ENCODE results near the gene DUSP18.

DNA sequence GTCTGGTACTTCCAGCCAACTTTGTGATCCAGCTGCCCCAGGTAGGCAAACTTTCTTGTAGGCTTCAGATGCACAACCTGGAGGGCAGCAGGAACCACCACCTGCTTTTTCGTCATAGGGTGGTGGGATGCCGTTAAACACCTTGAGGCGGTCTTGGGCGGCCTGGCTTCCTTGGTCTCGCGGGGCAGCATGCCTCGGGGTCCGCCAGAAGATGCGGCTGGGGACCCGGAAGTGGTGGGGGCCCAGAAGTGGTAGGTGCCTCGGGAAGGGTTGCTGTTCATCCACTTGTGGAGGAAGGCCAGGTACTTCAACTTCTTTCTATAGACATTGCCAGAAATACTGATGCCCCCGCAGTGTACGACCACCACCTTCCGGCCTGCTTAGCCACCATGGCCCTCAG is 13.3 kb downstream of the DUSP18 start:
- TF ChIP-seq, protein P1, sequence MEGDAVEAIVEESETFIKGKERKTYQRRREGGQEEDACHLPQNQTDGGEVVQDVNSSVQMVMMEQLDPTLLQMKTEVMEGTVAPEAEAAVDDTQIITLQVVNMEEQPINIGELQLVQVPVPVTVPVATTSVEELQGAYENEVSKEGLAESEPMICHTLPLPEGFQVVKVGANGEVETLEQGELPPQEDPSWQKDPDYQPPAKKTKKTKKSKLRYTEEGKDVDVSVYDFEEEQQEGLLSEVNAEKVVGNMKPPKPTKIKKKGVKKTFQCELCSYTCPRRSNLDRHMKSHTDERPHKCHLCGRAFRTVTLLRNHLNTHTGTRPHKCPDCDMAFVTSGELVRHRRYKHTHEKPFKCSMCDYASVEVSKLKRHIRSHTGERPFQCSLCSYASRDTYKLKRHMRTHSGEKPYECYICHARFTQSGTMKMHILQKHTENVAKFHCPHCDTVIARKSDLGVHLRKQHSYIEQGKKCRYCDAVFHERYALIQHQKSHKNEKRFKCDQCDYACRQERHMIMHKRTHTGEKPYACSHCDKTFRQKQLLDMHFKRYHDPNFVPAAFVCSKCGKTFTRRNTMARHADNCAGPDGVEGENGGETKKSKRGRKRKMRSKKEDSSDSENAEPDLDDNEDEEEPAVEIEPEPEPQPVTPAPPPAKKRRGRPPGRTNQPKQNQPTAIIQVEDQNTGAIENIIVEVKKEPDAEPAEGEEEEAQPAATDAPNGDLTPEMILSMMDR (conservative IDR thresholded peaks at IDR 0.05 in 1 of 2, IDR thresholded peaks at IDR 0.05 in 1 of 2; ENCODE audit: low read depth in 1 of 2, low read length in 2 of 2) = no peak
- TF ChIP-seq EZH2 (IDR thresholded peaks at IDR 0.05; ENCODE audit: low read length, missing control alignments) = no peak
